ENCODE data around the gene PRSS3.

GRCh38 chr9:33778700-33779351 is 16.5 kb upstream of the PRSS3 start:
- TF ChIP-seq CTCF (optimal IDR thresholded peaks at IDR 0.05 in 1 of 3, IDR thresholded peaks at IDR 0.05 in 1 of 3, conservative IDR thresholded peaks at IDR 0.05 in 1 of 3; ENCODE audit: extremely low read depth in 1 of 3, insufficient read depth in 2 of 3, low read length in 3 of 3) (peak; percentile 67 to 80 (median 79)), EZH2 (IDR thresholded peaks at IDR 0.05; ENCODE audit: low read length) (no peak)
